AG08395 (cell line): ENCODE results near the gene MILR1.
"Not testable (repeated sequence)": the region's sequence is repeated elsewhere in the genome, so short reads cannot be mapped to it uniquely, and the experiment has no call there.

Experiments
- DNase-seq: peaks from one replicate; pipeline ENCODE4 v3.0.0; 2012; ENCODE audit warnings: mixed read lengths, low spot score

The MILR1 gene

GRCh38 chr17:64428406-64428805, 20.5 kb upstream of the MILR1 start:
- DNase-seq: no peak

DNA sequence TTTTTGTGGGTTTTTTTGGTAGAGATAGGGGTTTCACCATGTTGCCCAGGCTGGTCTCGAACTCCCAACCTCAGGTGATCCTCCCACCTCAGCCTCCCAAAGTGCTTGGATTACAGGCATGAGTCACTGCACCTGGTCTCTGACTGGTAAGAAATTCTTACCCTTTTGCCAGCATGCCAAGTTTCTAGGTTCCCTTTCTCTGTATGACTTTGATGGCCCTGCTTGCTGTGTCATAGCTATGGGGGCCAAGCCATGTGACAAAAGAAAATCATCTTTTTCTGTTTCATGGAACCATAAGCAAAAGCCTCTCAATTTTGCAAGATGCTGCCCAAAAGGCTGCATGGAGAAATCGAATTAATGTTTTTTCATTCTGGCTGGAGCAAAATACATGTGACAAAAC, 18.9 kb upstream of the MILR1 start:
- DNase-seq: not testable (repeated sequence)

GRCh38 chr17:64431534-64431933, 17.4 kb upstream of the MILR1 start:
- DNase-seq: no peak

DNA sequence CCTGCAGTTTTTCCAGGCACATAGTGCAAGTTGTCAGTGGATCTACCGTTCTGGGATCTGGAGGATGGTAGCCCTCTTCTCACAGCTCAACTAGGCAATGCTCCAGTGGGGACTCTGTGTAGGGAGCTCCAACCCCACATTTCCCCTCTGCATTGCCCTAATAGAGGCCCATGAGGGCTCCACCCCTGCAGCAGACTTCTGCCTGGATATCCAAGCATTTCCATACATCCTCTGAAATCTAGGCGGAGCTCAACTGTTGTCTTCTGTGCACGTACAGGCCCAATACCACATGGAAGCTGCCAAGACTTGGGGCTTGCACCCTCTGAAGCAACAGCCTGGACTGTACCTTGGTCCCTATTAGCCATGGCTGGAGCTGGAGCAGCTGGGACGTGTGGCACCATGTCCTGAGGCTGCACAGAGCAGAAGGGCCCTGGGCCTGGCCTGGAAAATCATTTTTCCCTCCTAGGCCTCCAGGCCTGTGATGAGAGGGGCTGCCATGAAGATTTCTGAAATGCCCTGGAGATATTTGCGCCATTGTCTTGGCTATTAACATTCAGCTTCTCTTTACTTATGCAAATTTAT, 10.9 kb upstream of the MILR1 start:
- DNase-seq: no peak

DNA sequence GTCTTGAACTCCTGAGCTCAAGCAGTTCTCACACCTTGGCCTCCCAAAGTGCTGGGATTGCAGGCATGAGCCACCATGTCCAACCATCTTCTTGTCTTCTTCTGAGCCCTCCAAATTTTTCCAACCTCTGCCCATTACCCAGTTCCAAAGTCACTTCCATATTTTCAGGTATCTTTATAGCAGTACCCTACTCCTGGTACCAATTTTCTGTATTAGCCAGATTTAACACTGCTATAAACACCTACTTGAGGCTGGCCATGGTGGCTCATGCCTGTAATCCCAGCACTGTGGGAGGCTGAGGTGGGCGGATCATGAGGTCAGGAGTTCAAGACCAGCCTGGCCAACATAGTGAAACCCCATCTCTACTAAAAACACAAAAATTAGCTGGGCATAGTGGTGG, 9.4 kb upstream of the MILR1 start:
- not testable (repeated sequence) for DNase-seq

GRCh38 chr17:64439956-64440355, 9.0 kb upstream of the MILR1 start:
- DNase-seq: no peak

GRCh38 chr17:64441772-64442540, 7.0 kb upstream of the MILR1 start:
- peak; percentile 47 for DNase-seq

DNA sequence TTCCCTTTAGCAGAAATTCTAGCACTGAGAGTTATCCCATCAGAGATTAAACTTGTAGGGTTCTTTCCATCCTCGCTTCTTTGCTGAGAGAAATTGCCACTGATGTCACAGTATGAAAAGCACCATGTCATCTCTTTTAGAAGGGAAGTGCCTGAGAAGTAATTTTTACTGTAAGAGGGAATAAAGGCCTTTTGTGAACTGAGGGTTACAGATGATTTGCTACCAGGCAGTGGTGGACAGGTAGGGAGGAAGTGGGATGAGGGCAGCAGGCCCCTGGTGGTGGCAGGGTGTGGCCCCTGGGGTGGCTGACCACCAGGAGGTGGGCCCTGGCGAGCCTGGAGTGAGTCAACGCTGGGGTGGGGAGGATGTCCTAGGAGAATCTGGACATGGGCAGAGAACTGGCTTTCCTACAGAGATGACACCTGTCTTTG, 6.4 kb upstream of the MILR1 start:
- no peak for DNase-seq

- DNase-seq: no peak
These were observed 5.7 kb upstream of the MILR1 start for GRCh38 chr17:64443086-64443760.

DNA sequence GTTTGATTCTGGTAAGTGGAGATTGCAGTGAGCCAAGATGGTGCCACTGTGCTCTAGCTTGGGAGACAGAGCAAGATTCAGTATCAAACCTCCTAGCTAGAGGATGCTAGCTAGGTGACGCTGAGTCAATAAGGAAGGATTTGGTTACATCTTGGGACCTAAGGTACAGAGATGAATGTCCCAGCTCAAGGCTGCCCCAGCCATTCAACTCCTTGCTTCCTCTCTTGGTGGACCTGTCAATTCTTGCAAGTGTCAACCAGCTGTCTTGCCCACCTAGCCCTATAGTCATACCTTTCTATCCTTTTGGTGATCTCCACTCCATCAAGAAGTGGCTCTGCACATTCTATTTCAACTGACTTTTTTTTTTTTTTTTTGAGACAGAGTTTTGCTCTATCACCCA, 1.4 kb upstream of the MILR1 start:
- DNase-seq: no peak

GRCh38 chr17:64449545-64449944, 630 bp downstream of the MILR1 start:
- no peak for DNase-seq

DNA sequence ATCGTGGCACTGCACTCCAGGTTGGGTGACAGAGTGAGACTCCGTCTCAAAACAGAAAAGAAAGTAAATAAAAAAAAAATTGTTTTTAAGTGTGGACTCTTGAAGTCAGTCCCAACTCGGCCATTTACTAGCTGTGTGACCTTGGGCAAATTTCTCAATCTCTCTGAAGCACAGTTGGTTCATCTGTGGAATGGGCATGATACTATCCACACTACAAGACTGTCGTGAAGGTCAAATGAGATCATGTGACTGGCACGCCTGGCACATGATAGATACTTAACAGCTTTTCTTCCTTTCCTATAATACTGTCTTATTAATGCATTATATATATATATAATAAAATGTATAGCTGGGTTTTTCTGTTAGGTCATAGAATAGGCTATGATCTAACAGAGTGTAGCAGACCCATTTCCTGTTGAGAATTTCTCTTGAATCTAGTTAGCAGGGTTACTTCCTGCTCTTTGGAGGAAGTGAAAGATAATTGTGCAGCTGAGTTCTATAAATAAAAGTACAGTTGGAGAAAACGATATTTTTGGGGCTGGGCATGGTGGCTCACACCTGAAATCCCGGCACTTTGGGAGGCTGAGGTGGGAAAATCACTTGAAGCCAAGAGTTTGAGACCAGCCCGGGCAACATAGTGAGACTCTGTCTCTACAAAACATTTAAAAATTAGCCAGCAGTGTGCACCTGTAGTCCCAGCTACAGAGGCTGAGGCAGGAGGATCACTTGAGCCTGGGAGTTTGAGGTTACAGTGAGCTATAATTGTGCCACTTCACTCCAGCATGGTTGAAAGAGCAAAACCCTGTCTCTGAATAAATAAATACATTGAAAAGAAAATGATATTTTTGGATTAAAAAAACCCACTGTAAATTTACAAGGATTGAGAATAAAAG, 7.3 kb downstream of the MILR1 start:
- no peak for DNase-seq

- DNase-seq: peak; percentile 19
These were observed 8.2 kb downstream of the MILR1 start for GRCh38 chr17:64457156-64457555.

DNA sequence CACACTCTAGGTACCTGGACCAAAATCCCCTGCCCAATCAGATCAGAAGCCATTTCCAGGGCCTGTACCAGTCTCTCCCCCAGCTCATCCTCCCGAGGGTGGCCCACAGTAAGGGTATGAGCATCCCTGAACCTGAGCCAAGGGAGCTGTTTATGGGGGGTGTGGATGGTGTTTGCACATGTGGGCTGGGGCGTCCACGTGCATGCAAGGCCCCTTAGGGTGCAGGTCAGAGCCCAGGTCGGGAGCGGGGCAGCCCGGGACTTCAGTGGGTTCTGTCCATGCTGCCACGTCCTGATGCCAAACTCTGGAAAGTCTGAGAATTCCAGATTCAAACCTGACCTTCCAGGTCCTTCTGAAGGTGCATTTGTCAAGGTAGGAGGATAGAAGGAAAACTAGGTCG, 9.8 kb downstream of the MILR1 start:
- DNase-seq: no peak

GRCh38 chr17:64459284-64459747, 10.4 kb downstream of the MILR1 start:
- DNase-seq: peak; percentile 26

- not testable (repeated sequence) for DNase-seq
These were observed 10.9 kb downstream of the MILR1 start for GRCh38 chr17:64459818-64460217.

DNA sequence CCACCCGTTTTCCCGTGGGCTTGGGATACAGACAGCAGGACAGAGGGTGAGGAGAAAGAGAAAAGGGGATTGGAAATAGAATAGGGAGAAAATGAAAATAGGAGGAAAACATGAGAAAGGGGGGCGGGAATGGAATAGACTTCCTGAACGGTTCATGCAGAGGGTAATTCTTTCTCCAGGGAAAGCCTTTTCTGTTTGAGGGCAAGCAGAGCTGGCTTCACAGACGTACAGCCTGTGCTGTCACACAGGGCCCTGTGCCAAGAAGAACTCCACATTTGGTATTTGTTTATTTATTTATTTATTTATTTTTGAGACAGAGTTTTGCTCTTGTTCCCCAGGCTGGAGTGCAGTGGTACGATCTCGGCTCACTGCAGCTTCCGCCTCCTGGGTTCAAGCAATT, 12.0 kb downstream of the MILR1 start:
- no peak for DNase-seq

- no peak for DNase-seq
These were observed 12.9 kb downstream of the MILR1 start for GRCh38 chr17:64461788-64462187.

DNA sequence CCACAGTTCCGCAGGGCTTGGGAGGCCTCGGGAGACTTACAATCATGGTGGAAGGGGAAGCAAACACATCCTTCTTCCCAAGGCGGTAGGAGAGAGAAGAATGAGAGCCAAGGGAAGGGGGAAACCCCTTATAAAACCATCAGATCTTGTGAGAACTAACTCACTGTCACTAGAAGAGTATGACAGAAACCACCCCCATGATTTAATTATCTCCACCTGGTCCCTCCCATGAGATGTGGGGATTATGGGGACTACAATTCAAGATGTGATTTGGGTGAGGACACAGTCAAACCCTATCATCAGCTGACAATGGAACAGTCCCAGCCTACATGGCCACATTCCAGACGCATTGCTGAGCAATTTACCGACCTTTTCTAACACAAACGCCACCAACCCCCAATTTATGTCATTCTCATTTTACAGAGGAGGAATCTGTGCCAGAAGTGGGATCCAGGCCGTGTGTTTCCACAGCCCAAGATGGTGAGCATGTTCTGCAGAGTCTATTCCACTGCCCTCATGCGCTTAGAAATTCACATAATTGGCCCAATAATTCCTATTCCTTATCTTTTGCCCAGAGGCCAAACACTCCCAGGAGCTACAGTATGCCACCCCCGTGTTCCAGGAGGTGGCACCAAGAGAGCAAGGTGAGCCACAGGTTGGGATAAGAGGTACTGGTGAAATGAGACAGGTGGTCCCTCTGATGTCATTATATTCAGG, 17.3 kb downstream of the MILR1 start:
- no peak for DNase-seq

- not testable (repeated sequence) for DNase-seq
These were observed 17.9 kb downstream of the MILR1 start for GRCh38 chr17:64466834-64467233.

GRCh38 chr17:64470625-64471024, 21.7 kb downstream of the MILR1 start:
- no peak for DNase-seq
